Chondrocyte (in vitro differentiated cells): ENCODE measurements around the gene SGK2. TPM values are rescaled to one million over a fixed set of nuclear protein-coding genes. Genes with fewer than 3 reads are reported as not detected.
A peak's percentile ranks its signal among the peaks of the same experiment; 100 is the strongest.

Experiments used
- DNase-seq: peaks from one replicate; pipeline ENCODE4 v3.0.0; 2021; ENCODE audit warnings: mixed read lengths, low spot score
- H3K27ac Mint-ChIP-seq: one replicate; pipeline ENCODE4 v1.8.0; 2021; ENCODE audit warnings: mild to moderate bottlenecking, moderate library complexity, mixed read lengths; ENCODE audit not compliant: unreplicated experiment
- H3K27me3 Mint-ChIP-seq: 2 replicates; pipeline ENCODE4 v1.8.0; 2021; ENCODE audit warnings: low read depth, mixed read lengths
- H3K36me3 Mint-ChIP-seq: 2 replicates; pipeline ENCODE4 v1.8.0; 2021; ENCODE audit warnings: low read depth, mixed read lengths
- H3K4me1 Mint-ChIP-seq: 2 replicates; pipeline ENCODE4 v1.8.0; 2021; ENCODE audit warnings: low read depth, mild to moderate bottlenecking, mixed read lengths
- H3K4me3 Mint-ChIP-seq: one replicate; pipeline ENCODE4 v1.8.0; 2021; ENCODE audit warnings: mild to moderate bottlenecking, moderate library complexity, mixed read lengths; ENCODE audit not compliant: unreplicated experiment
- H3K9me3 Mint-ChIP-seq: 2 replicates; pipeline ENCODE4 v1.8.0; 2021; ENCODE audit warnings: low read depth, mixed read lengths
- CTCF ChIP-seq: fragments of 200-600 bp; sonication (generic); IDR thresholded peaks from 2 replicates; pipeline ENCODE4 v1.5.0; 2021; ENCODE audit warnings: antibody characterized with exemption, mild to moderate bottlenecking, moderate library complexity
- total RNA-seq: library from RNA; stranded (reverse); gene quantifications from 3 replicates; pipeline ENCODE4 v1.2.1, GENCODE V29; 2021

The SGK2 gene
- total RNA-seq, 1 donor from 2014 or later = 0.45 TPM

- TF ChIP-seq CTCF = no peak
- H3K36me3 Mint-ChIP-seq = peaks cover 2% of the 10 kb centered on the region
- H3K4me1 Mint-ChIP-seq = no peaks in the 10 kb centered on the region
- DNase-seq = peak; percentile 28
- H3K27ac Mint-ChIP-seq = no peak overlapping the region
- H3K9me3 Mint-ChIP-seq = peaks cover 5% of the 10 kb centered on the region
- H3K4me3 Mint-ChIP-seq = no peak overlapping the region
- H3K27me3 Mint-ChIP-seq = no peaks in the 10 kb centered on the region
Observed at GRCh38 chr20:43529051-43529450, 29.8 kb upstream of the SGK2 start.

DNA sequence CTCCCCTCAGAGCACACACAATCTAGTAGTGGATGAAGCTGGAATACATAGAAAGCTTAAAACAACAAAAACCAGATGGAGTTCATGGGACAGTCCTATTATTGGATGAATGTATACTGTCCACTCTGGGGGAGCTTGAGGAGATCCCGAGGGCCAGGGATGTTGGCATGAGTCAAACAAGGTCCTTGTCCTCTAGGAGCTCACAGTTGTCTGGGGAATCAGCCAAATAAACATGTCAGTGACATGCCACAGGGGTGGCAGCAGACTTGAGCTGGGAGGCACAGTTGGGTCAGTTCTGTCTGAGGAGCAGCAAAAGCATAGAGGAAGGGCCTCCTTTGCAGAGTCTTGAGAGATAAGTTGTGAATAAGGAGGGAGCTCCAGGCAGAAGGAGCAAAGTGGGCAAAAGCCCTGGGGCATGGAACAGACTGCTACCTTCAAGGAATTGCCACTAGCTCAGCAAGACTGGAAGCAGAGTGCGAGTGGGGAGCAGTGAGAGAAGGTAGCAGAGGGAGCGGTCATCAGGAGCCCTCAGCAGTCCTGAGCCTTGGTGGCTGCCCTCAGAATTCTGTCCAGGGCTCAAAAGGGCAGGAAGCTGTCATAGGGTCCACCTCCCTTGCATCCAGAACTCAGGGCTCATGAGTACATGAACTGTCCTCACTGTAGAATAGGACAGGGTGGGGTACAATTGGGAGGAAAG lies 29.2 kb upstream of the SGK2 start:
- peak; percentile 42 for DNase-seq
- Mint-ChIP-seq H3K4me3 (no peak overlapping the region), H3K27me3 (no peaks in the 10 kb centered on the region), H3K27ac (no peak overlapping the region), H3K9me3 (peaks cover 1% of the 10 kb centered on the region), H3K4me1 (no peaks in the 10 kb centered on the region), H3K36me3 (peaks cover under 1% of the 10 kb centered on the region)
- no peak for TF ChIP-seq CTCF

- no peak overlapping the region for H3K4me3 Mint-ChIP-seq
- H3K27ac Mint-ChIP-seq = no peak overlapping the region
- peak; percentile 50 for DNase-seq
- no peak for TF ChIP-seq CTCF
- H3K27me3 Mint-ChIP-seq = no peaks in the 10 kb centered on the region
- H3K36me3 Mint-ChIP-seq = peaks cover 4% of the 10 kb centered on the region
- no peaks in the 10 kb centered on the region for H3K9me3 Mint-ChIP-seq
- H3K4me1 Mint-ChIP-seq = no peaks in the 10 kb centered on the region
Observed at GRCh38 chr20:43530321-43531090, 28.3 kb upstream of the SGK2 start.

DNA sequence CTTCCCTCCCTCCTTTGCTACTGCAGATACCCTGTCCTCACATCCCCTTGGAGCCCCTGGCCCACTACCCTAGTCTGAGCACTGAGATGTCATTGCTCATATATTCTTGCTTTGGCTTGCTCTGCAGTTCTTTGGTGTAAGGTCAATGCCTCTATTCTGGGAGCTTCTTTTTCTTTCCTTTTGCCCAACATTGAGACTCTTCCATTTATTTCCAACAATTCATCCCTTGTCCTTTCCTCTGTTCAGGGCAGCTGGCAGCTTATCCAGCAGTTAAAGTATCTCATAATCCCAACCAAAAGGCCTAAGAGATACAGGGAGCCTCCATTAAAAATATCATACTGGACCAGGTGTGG lies 27.8 kb upstream of the SGK2 start:
- Mint-ChIP-seq H3K9me3 (no peaks in the 10 kb centered on the region), H3K27me3 (no peaks in the 10 kb centered on the region), H3K4me3 (no peak overlapping the region), H3K27ac (no peak overlapping the region), H3K36me3 (peaks cover 4% of the 10 kb centered on the region), H3K4me1 (no peaks in the 10 kb centered on the region)
- no peak for DNase-seq
- no peak for TF ChIP-seq CTCF

- no peak for TF ChIP-seq CTCF
- Mint-ChIP-seq H3K36me3 (peaks cover 4% of the 10 kb centered on the region), H3K9me3 (no peaks in the 10 kb centered on the region), H3K27me3 (no peaks in the 10 kb centered on the region), H3K4me1 (no peaks in the 10 kb centered on the region), H3K4me3 (no peak overlapping the region), H3K27ac (no peak overlapping the region)
- DNase-seq = peak; percentile 55
Observed at GRCh38 chr20:43532416-43533055, 26.3 kb upstream of the SGK2 start.
